HFFc6 (cell line): ENCODE results near the gene CBFB. TPM values are rescaled to one million over a fixed set of nuclear protein-coding genes. Genes with fewer than 3 reads are reported as not detected.

Source experiments
- DNase-seq: peaks from one replicate; pipeline ENCODE4 v3.0.0-alpha.2; 2018
- H3K27ac Mint-ChIP-seq: 2 replicates; pipeline ENCODE4 v1.8.0; 2020; ENCODE audit warnings: mild to moderate bottlenecking, mixed read lengths
- H3K27me3 Mint-ChIP-seq: 2 replicates; pipeline ENCODE4 v1.8.0; 2021; ENCODE audit warnings: mild to moderate bottlenecking, moderate library complexity, mixed read lengths; ENCODE audit not compliant: insufficient read depth
- H3K36me3 Mint-ChIP-seq: 2 replicates; pipeline ENCODE4 v1.8.0; 2021; ENCODE audit warnings: low read depth, mixed read lengths
- H3K4me1 Mint-ChIP-seq: 2 replicates; pipeline ENCODE4 v1.8.0; 2020; ENCODE audit warnings: low read depth, mixed read lengths
- H3K4me3 Mint-ChIP-seq: 2 replicates; pipeline ENCODE4 v1.8.0; 2020; ENCODE audit warnings: mild to moderate bottlenecking, moderate library complexity, mixed read lengths
- H3K9me3 Mint-ChIP-seq: 2 replicates; pipeline ENCODE4 v1.8.0; 2020; ENCODE audit warnings: mild to moderate bottlenecking, mixed read lengths
- CTCF ChIP-seq: fragments of 200-600 bp; sonication (generic); IDR thresholded peaks from 2 replicates; pipeline ENCODE4 v1.5.0; 2021; ENCODE audit warnings: antibody characterized with exemption, mild to moderate bottlenecking
- total RNA-seq, 6 experiments: library from RNA; stranded (reverse); fragmentation: NEBNext Ultra II Directional; extraction: Animal tissue kit (Norgen Biotek cat#: 25700); gene quantifications; 2 replicates in 1 of 6; 3 replicates in 5 of 6; pipeline ENCODE4 v1.2.3, GENCODE V29; 2021

Gene CBFB
- total RNA-seq, 6 experiments from 2014 or later, result 55.2 to 84.4 (median 69.5) TPM

GRCh38 chr16:67063008-67063407, 34.1 kb downstream of the CBFB start:
- Mint-ChIP-seq H3K27me3 (no peaks in the 10 kb centered on the region; the same call in 1 of the 2 replicates), H3K9me3 (no peaks in the 10 kb centered on the region), H3K36me3 (peaks cover 19% of the 10 kb centered on the region), H3K4me1 (peaks cover 17% of the 10 kb centered on the region), H3K27ac (no peak overlapping the region), H3K4me3 (no peak overlapping the region)
- no peak for DNase-seq
- TF ChIP-seq CTCF, result no peak

- Mint-ChIP-seq H3K27ac (peak overlapping the region; percentile 20), H3K27me3 (no peaks in the 10 kb centered on the region), H3K9me3 (no peaks in the 10 kb centered on the region), H3K4me3 (no peak overlapping the region), H3K4me1 (peaks cover 21% of the 10 kb centered on the region), H3K36me3 (peaks cover 22% of the 10 kb centered on the region)
- TF ChIP-seq CTCF, result no peak
- peak; percentile 55 for DNase-seq
Observed at GRCh38 chr16:67068212-67068753, 39.3 kb downstream of the CBFB start.

DNA sequence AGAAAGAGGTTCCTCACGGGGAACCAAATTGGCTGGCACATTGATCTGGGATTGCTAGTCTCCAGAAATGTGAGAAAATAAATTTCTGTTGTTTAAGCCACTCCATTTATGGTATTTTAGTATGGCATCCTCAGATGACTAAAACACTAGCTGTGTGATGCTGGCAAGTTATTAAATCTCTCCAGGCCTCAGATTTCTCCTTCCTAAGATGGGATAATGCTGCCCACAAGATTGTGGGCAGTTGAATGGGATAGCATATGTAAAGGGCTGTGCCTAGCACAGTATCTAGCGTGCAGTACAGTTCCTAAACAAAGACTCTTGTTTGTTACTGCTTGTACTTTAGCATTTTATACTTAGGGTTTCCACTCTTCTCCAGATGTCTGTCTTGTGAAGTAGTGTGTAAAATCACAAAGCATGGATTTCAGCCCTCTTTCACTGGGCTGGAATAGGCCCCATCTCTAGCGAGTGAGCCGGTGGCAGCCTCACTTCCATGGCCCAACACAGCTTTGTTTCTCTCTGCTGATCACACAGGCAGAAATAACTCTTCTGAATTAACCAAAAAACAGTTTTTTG, 42.6 kb downstream of the CBFB start:
- Mint-ChIP-seq H3K4me1 (peaks cover 21% of the 10 kb centered on the region), H3K27ac (peak overlapping the region; percentile 39), H3K36me3 (peaks cover 22% of the 10 kb centered on the region), H3K27me3 (no peaks in the 10 kb centered on the region), H3K9me3 (no peaks in the 10 kb centered on the region), H3K4me3 (no peak overlapping the region)
- no peak for DNase-seq
- no peak for TF ChIP-seq CTCF

DNA sequence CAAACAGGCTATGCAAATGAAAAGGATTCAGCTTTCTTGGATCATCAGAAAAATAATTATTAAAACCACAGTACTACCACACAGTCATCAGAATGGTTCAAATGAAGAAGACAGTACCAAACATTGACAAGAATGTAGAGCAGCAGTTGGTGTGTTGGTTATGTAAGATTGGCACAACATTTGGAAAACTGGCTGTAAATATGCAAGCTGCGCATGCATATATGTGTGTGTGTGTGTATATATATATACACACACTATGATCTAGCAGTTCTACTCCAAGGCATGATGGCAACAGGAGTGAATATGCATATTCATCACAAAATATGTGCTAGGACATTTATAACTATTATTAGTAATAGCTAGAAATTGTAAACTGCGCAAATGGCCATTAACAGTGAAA, 46.4 kb downstream of the CBFB start:
- no peak overlapping the region for H3K27ac Mint-ChIP-seq
- no peaks in the 10 kb centered on the region; the same call in none of the 2 replicates for H3K36me3 Mint-ChIP-seq
- peaks cover 9% of the 10 kb centered on the region for H3K4me1 Mint-ChIP-seq
- no peak for TF ChIP-seq CTCF
- H3K9me3 Mint-ChIP-seq, result no peaks in the 10 kb centered on the region
- H3K27me3 Mint-ChIP-seq, result no peaks in the 10 kb centered on the region
- DNase-seq, result no peak
- H3K4me3 Mint-ChIP-seq, result no peak overlapping the region

GRCh38 chr16:67077871-67078270, 48.9 kb downstream of the CBFB start:
- DNase-seq, result no peak
- peaks cover 6% of the 10 kb centered on the region; the same call in 1 of the 2 replicates for H3K4me1 Mint-ChIP-seq
- H3K27me3 Mint-ChIP-seq, result no peaks in the 10 kb centered on the region
- no peaks in the 10 kb centered on the region; the same call in none of the 2 replicates for H3K36me3 Mint-ChIP-seq
- no peak overlapping the region for H3K27ac Mint-ChIP-seq
- TF ChIP-seq CTCF, result no peak
- no peak overlapping the region for H3K4me3 Mint-ChIP-seq
- H3K9me3 Mint-ChIP-seq, result no peaks in the 10 kb centered on the region
